K562 (cell line): Measurements from ENCODE around the gene CCDC85B. TPM values are rescaled to one million over a fixed set of nuclear protein-coding genes. Genes with fewer than 3 reads are reported as not detected.
A peak's percentile ranks its signal among the peaks of the same experiment; 100 is the strongest.

Experiments
- ATF7 ChIP-seq: fragments of 450-650 bp; IDR thresholded peaks from 2 replicates; pipeline ENCODE4 v1.7.1; 2014; ENCODE audit warnings: mild to moderate bottlenecking, moderate library complexity
- BACH1 ChIP-seq: fragments of 200-800 bp; sonication (Bioruptor generic); IDR thresholded peaks from 2 replicates; pipeline ENCODE4 v1.6.1; 2016; ENCODE audit warnings: missing genetic modification characterization, missing compliant biosample characterization
- BCOR ChIP-seq: fragments of 450-650 bp; IDR thresholded peaks from 2 replicates; pipeline ENCODE4 v1.6.1; 2016
- BDP1 ChIP-seq: IDR thresholded peaks from 3 replicates; pipeline ENCODE4 v1.6.1; 2011; ENCODE audit not compliant: insufficient read length, insufficient read depth
- BHLHE40 ChIP-seq: IDR thresholded peaks from 2 replicates; pipeline ENCODE4 v1.6.1; 2011; ENCODE audit warnings: low read length, improper control_type of control experiment
- CHD4 ChIP-seq: fragments of 200-600 bp; sonication (generic); IDR thresholded peaks from 3 replicates; pipeline ENCODE4 v1.6.1; 2012; ENCODE audit warnings: low read depth, mild to moderate bottlenecking, mixed read lengths, low read length, inconsistent platforms; ENCODE audit not compliant: insufficient read depth, insufficient replicate concordance, poor library complexity, severe bottlenecking
- CREBBP ChIP-seq: IDR thresholded peaks from one replicate; pipeline ENCODE4 v1.6.1; 2012; ENCODE audit warnings: low read depth, mild to moderate bottlenecking, control low read depth, inconsistent platforms, low read length
- EZH2 ChIP-seq: IDR thresholded peaks from 2 replicates; pipeline ENCODE4 v1.6.1; 2012; ENCODE audit warnings: low read depth, mild to moderate bottlenecking, inconsistent platforms, low read length, borderline replicate concordance
- FOXA1 ChIP-seq: fragments of 450-650 bp; IDR thresholded peaks from 2 replicates; pipeline ENCODE4 v1.6.1; 2016; ENCODE audit warnings: mild to moderate bottlenecking, borderline replicate concordance
- HDAC1 ChIP-seq, 2 experiments: fragments of 450-650 bp; IDR thresholded peaks; 2 replicates each; pipeline ENCODE4 v1.6.1; 2016 to 2017; ENCODE audit warnings: inconsistent platforms in 1 of 2, mild to moderate bottlenecking in 1 of 2, moderate library complexity in 1 of 2
- KHSRP ChIP-seq: fragments of 450-650 bp; IDR thresholded peaks from 2 replicates; pipeline ENCODE4 v1.6.1; 2017
- MYBL2 ChIP-seq, 2 experiments: fragments of 450-650 bp in 1 of 2; sonication (generic) in 1 of 2; formaldehyde crosslinking in 1 of 2; IDR thresholded peaks; 2 replicates each; pipeline versions ENCODE4 v1.6.1 to v1.8.1; 2017 to 2022; ENCODE audit warnings: borderline replicate concordance in 1 of 2, inconsistent platforms in 1 of 2, low read depth in 1 of 2, mild to moderate bottlenecking in 1 of 2, missing genetic modification reagents in 1 of 2, moderate library complexity in 1 of 2
- PML ChIP-seq: IDR thresholded peaks from 2 replicates; pipeline ENCODE4 v1.6.1; 2012; ENCODE audit warnings: low read length, inconsistent platforms
- RFX1 ChIP-seq: fragments of 450-650 bp; IDR thresholded peaks from 2 replicates; pipeline ENCODE4 v1.6.1; 2016; ENCODE audit warnings: mild to moderate bottlenecking, moderate library complexity
- SIN3A ChIP-seq, 2 experiments: fragments of 150-350 bp in 1 of 2; IDR thresholded peaks; 2 replicates each; pipeline ENCODE4 v1.6.1; 2011 to 2016; ENCODE audit warnings: borderline replicate concordance in 2 of 2, low read depth in 2 of 2, low read length in 2 of 2, mild to moderate bottlenecking in 2 of 2, moderate library complexity in 2 of 2; ENCODE audit not compliant: control insufficient read depth in 1 of 2
- ZFPM2 ChIP-seq: fragments of 250-450 bp; sonication (Bioruptor Pico); IDR thresholded peaks from 2 replicates; pipeline ENCODE4 v1.5.1; 2022; ENCODE audit warnings: mild to moderate bottlenecking
- ZKSCAN3 ChIP-seq: fragments of 250-450 bp; sonication (Bioruptor Pico); IDR thresholded peaks from 2 replicates; pipeline ENCODE4 v1.4.0; 2020
- polyA plus RNA-seq, 8 experiments: library from polyadenylated mRNA; depleted of rRNA in 4 of 8; stranded (reverse) in 5 of 8; unstranded in 3 of 8; fragments of >200 nt; fragmentation: Nextera tagmentation in 2 of 8; fragmentation: Illumina TruSeq in 1 of 8; extraction: Ambion mirVana in 2 of 8; extraction: Trizol in 1 of 8; gene quantifications; 2 replicates each; pipeline versions ENCODE4 v1.2.1 to v1.2.3, GENCODE V29; 2011 to 2014; ENCODE audit warnings: inconsistent platforms in 1 of 8, missing spikeins in 1 of 8
- total RNA-seq, 7 experiments: library from RNA; depleted of rRNA in 6 of 7; stranded (reverse); fragments of >200 nt in 6 of 7; fragmentation: Illumina TruSeq in 2 of 7; extraction: Trizol in 2 of 7; gene quantifications; 2 replicates each; pipeline versions ENCODE4 v1.2.1 to v1.2.3, GENCODE V29; 2011 to 2021; ENCODE audit warnings: low replicate concordance in 1 of 7
- TF ChIP-seq, protein P1 (sequence below): fragments of 150-350 bp; conservative IDR thresholded peaks from 2 replicates; pipeline ENCODE4 v1.6.1; 2014; ENCODE audit warnings: low read length
- TF ChIP-seq, protein P2 (sequence below): fragments of 450-650 bp; IDR thresholded peaks from 2 replicates; pipeline ENCODE4 v1.7.0; 2016; ENCODE audit warnings: borderline replicate concordance
- TF ChIP-seq, protein P3 (sequence below): sonication (generic); formaldehyde crosslinking; IDR thresholded peaks from 2 replicates; pipeline ENCODE4 v1.9.0; 2022; ENCODE audit warnings: mild to moderate bottlenecking, missing genetic modification reagents
- TF ChIP-seq, protein P4 (sequence below), 2 experiments: fragments of 450-650 bp; IDR thresholded peaks; 2 replicates each; pipeline ENCODE4 v1.6.1; 2018; ENCODE audit warnings: mild to moderate bottlenecking in 2 of 2, low read depth in 1 of 2; ENCODE audit not compliant: partially characterized antibody in 2 of 2

The CCDC85B gene
- total and polyA plus RNA-seq, 9 of the 15 experiments (the other 6 are each of a cell fraction or from before 2014, with no cell fraction given) = 0.14 to 138 (median 6.2) TPM

DNA sequence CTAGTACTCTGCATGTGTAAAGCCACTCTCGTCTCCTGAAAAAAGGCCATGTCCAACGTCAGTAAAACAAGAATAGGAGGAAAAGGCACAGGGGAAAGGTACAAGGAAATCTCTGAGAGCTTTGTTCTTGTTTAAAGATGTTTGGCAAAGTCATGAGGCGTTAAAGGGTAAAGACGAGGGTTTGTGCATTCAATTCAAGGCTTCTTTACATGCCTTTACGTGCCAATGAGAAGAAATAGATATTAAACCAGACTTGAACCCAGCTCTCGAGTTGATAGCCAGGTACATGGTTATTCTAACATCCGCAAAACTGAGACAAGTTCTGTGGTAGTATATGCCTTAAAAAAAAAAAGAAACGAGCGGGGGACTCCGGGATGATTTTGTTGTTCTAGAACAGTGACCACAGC, 31.8 kb upstream of the CCDC85B start (continued):
- TF ChIP-seq HDAC1 (IDR thresholded peaks at IDR 0.05) (peak in 1 of 2 experiments; percentile 45; a peak in 2 of 4 replicates), KHSRP (no peak), ZKSCAN3 (no peak), EZH2 (no peak), BCOR (0 out of 2 replicates have a peak, but pooled peaks have one; percentile 7), MYBL2 (IDR thresholded peaks at IDR 0.05; ENCODE audit: low read depth) (no peak), MYBL2 (CRISPR knock-in tag; IDR thresholded peaks at IDR 0.05; ENCODE audit: borderline replicate concordance) (no peak), BACH1 (tag) (no peak), BHLHE40 (no peak), CHD4 (no peak), FOXA1 (no peak), PML (no peak), CREBBP (no peak), RFX1 (no peak), SIN3A (IDR thresholded peaks at IDR 0.05; ENCODE audit: borderline replicate concordance in 2 of 2, control insufficient read depth in 1 of 2, low read depth in 2 of 2, low read length in 2 of 2) (peak in 1 of 2 experiments; percentile 34; a peak in 1 of 4 replicates), BDP1 (no peak), ZFPM2 (CRISPR knock-in tag) (peak; percentile 45; the same call in 1 of the 2 replicates), ATF7 (no peak)
- TF ChIP-seq, protein P1, sequence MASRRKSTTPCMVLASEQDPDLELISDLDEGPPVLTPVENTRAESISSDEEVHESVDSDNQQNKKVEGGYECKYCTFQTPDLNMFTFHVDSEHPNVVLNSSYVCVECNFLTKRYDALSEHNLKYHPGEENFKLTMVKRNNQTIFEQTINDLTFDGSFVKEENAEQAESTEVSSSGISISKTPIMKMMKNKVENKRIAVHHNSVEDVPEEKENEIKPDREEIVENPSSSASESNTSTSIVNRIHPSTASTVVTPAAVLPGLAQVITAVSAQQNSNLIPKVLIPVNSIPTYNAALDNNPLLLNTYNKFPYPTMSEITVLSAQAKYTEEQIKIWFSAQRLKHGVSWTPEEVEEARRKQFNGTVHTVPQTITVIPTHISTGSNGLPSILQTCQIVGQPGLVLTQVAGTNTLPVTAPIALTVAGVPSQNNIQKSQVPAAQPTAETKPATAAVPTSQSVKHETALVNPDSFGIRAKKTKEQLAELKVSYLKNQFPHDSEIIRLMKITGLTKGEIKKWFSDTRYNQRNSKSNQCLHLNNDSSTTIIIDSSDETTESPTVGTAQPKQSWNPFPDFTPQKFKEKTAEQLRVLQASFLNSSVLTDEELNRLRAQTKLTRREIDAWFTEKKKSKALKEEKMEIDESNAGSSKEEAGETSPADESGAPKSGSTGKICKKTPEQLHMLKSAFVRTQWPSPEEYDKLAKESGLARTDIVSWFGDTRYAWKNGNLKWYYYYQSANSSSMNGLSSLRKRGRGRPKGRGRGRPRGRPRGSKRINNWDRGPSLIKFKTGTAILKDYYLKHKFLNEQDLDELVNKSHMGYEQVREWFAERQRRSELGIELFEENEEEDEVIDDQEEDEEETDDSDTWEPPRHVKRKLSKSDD = no peak
- TF ChIP-seq, protein P2, sequence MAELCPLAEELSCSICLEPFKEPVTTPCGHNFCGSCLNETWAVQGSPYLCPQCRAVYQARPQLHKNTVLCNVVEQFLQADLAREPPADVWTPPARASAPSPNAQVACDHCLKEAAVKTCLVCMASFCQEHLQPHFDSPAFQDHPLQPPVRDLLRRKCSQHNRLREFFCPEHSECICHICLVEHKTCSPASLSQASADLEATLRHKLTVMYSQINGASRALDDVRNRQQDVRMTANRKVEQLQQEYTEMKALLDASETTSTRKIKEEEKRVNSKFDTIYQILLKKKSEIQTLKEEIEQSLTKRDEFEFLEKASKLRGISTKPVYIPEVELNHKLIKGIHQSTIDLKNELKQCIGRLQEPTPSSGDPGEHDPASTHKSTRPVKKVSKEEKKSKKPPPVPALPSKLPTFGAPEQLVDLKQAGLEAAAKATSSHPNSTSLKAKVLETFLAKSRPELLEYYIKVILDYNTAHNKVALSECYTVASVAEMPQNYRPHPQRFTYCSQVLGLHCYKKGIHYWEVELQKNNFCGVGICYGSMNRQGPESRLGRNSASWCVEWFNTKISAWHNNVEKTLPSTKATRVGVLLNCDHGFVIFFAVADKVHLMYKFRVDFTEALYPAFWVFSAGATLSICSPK = 0 out of 2 replicates have a peak, but pooled peaks have one; percentile 40
- TF ChIP-seq, protein P3, sequence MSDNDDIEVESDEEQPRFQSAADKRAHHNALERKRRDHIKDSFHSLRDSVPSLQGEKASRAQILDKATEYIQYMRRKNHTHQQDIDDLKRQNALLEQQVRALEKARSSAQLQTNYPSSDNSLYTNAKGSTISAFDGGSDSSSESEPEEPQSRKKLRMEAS (CRISPR knock-in tag) = no peak
- TF ChIP-seq, protein P4, sequence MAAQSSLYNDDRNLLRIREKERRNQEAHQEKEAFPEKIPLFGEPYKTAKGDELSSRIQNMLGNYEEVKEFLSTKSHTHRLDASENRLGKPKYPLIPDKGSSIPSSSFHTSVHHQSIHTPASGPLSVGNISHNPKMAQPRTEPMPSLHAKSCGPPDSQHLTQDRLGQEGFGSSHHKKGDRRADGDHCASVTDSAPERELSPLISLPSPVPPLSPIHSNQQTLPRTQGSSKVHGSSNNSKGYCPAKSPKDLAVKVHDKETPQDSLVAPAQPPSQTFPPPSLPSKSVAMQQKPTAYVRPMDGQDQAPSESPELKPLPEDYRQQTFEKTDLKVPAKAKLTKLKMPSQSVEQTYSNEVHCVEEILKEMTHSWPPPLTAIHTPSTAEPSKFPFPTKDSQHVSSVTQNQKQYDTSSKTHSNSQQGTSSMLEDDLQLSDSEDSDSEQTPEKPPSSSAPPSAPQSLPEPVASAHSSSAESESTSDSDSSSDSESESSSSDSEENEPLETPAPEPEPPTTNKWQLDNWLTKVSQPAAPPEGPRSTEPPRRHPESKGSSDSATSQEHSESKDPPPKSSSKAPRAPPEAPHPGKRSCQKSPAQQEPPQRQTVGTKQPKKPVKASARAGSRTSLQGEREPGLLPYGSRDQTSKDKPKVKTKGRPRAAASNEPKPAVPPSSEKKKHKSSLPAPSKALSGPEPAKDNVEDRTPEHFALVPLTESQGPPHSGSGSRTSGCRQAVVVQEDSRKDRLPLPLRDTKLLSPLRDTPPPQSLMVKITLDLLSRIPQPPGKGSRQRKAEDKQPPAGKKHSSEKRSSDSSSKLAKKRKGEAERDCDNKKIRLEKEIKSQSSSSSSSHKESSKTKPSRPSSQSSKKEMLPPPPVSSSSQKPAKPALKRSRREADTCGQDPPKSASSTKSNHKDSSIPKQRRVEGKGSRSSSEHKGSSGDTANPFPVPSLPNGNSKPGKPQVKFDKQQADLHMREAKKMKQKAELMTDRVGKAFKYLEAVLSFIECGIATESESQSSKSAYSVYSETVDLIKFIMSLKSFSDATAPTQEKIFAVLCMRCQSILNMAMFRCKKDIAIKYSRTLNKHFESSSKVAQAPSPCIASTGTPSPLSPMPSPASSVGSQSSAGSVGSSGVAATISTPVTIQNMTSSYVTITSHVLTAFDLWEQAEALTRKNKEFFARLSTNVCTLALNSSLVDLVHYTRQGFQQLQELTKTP (IDR thresholded peaks at IDR 0.05; ENCODE audit: low read depth in 1 of 2, partially characterized antibody in 2 of 2) = no peak
